K562 (cell line): Measurements from ENCODE around the gene ADRM1. TPM values are rescaled to one million over a fixed set of nuclear protein-coding genes. Genes with fewer than 3 reads are reported as not detected.

Experiments used
- ETS2 ChIP-seq: IDR thresholded peaks from 2 replicates; pipeline ENCODE4 v1.6.1; 2016; ENCODE audit warnings: borderline replicate concordance, missing genetic modification characterization, mild to moderate bottlenecking, moderate library complexity, missing compliant biosample characterization; ENCODE audit not compliant: poor library complexity, severe bottlenecking
- ETV1 ChIP-seq: fragments of 450-650 bp; conservative IDR thresholded peaks from 2 replicates; pipeline ENCODE4 v1.6.1; 2016; ENCODE audit warnings: missing genetic modification characterization, control low read depth, low read depth, missing compliant biosample characterization
- GATA2 ChIP-seq: sonication (generic); formaldehyde crosslinking; IDR thresholded peaks from 2 replicates; pipeline ENCODE4 v1.4.0; 2020; ENCODE audit warnings: mild to moderate bottlenecking, missing genetic modification reagents
- SMARCE1 ChIP-seq: fragments of 450-650 bp; IDR thresholded peaks from 2 replicates; pipeline ENCODE4 v1.7.1; 2016; ENCODE audit warnings: mild to moderate bottlenecking
- SRF ChIP-seq, 2 experiments: fragments of 250-450, 450-650 bp in 1 of 2; sonication (Bioruptor Pico) in 1 of 2; sonication (generic) in 1 of 2; formaldehyde crosslinking; IDR thresholded peaks; 2 replicates each; pipeline versions ENCODE4 v1.5.0 to v1.5.1; 2020 to 2022; ENCODE audit warnings: mild to moderate bottlenecking in 1 of 2, missing genetic modification reagents in 1 of 2
- polyA plus RNA-seq, 8 experiments: library from polyadenylated mRNA; depleted of rRNA in 4 of 8; stranded (reverse) in 5 of 8; unstranded in 3 of 8; fragments of >200 nt; fragmentation: Nextera tagmentation in 2 of 8; fragmentation: Illumina TruSeq in 1 of 8; extraction: Ambion mirVana in 2 of 8; extraction: Trizol in 1 of 8; gene quantifications; 2 replicates each; pipeline versions ENCODE4 v1.2.1 to v1.2.3, GENCODE V29; 2011 to 2014; ENCODE audit warnings: inconsistent platforms in 1 of 8, missing spikeins in 1 of 8
- total RNA-seq, 7 experiments: library from RNA; depleted of rRNA in 6 of 7; stranded (reverse); fragments of >200 nt in 6 of 7; fragmentation: Illumina TruSeq in 2 of 7; extraction: Trizol in 2 of 7; gene quantifications; 2 replicates each; pipeline versions ENCODE4 v1.2.1 to v1.2.3, GENCODE V29; 2011 to 2021; ENCODE audit warnings: low replicate concordance in 1 of 7
- TF ChIP-seq, protein P1 (sequence below): fragments of 250-450 bp; sonication (Bioruptor Pico); IDR thresholded peaks from 2 replicates; pipeline ENCODE4 v1.4.0; 2020
- TF ChIP-seq, protein P2 (sequence below): fragments of 450-650 bp; IDR thresholded peaks from 2 replicates; pipeline ENCODE4 v1.6.1; 2016; ENCODE audit warnings: antibody characterized with exemption
- TF ChIP-seq, protein P3 (sequence below): fragments of 450-650 bp; IDR thresholded peaks from 2 replicates; pipeline ENCODE4 v1.6.1; 2016; ENCODE audit warnings: mild to moderate bottlenecking
- TF ChIP-seq, protein P4 (sequence below): sonication (generic); formaldehyde crosslinking; IDR thresholded peaks from 2 replicates; pipeline ENCODE4 v1.8.1; 2023; ENCODE audit warnings: mild to moderate bottlenecking, missing genetic modification reagents
- TF ChIP-seq, protein P5 (sequence below), 2 experiments: fragments of 450-650 bp; conservative IDR thresholded peaks; 2 replicates each; pipeline ENCODE4 v1.6.1; 2017; ENCODE audit warnings: mild to moderate bottlenecking in 2 of 2, moderate library complexity in 2 of 2

ADRM1 gene
- total and polyA plus RNA-seq, 9 of the 15 experiments (the other 6 are each of a cell fraction or from before 2014, with no cell fraction given): 5.0 to 223 (median 67.4) TPM

DNA sequence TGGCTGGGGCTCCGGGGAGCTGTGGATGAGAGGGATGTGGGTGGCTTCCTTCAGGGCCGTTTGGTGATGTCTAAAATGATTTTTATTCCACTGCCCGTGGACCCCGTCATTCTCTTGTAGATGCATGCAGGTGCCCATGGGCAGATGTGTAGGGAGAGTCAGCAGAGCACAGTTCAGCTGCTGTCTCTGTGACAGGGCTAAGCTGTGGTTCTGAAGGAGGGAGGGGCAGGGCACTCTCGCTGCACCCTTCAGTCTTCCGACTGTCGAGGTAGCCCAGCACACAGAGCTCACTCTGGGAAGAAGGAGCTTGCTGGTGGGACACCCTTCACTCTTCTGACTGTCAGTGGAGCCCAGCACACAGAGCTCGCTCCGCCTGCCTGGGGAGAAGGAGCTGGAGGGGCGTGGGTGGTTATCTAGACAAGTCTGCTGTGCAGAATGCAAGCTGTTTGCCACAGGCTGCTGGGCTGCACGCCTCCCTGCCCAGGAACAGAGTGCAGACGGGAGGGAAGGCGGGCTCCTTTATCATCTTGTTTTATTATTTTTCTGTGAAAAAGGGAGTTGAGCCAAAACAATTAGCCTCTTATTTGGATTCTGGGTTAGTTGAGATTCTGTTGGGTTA, 28.4 kb upstream of the ADRM1 start (continued):
- TF ChIP-seq, protein P1, sequence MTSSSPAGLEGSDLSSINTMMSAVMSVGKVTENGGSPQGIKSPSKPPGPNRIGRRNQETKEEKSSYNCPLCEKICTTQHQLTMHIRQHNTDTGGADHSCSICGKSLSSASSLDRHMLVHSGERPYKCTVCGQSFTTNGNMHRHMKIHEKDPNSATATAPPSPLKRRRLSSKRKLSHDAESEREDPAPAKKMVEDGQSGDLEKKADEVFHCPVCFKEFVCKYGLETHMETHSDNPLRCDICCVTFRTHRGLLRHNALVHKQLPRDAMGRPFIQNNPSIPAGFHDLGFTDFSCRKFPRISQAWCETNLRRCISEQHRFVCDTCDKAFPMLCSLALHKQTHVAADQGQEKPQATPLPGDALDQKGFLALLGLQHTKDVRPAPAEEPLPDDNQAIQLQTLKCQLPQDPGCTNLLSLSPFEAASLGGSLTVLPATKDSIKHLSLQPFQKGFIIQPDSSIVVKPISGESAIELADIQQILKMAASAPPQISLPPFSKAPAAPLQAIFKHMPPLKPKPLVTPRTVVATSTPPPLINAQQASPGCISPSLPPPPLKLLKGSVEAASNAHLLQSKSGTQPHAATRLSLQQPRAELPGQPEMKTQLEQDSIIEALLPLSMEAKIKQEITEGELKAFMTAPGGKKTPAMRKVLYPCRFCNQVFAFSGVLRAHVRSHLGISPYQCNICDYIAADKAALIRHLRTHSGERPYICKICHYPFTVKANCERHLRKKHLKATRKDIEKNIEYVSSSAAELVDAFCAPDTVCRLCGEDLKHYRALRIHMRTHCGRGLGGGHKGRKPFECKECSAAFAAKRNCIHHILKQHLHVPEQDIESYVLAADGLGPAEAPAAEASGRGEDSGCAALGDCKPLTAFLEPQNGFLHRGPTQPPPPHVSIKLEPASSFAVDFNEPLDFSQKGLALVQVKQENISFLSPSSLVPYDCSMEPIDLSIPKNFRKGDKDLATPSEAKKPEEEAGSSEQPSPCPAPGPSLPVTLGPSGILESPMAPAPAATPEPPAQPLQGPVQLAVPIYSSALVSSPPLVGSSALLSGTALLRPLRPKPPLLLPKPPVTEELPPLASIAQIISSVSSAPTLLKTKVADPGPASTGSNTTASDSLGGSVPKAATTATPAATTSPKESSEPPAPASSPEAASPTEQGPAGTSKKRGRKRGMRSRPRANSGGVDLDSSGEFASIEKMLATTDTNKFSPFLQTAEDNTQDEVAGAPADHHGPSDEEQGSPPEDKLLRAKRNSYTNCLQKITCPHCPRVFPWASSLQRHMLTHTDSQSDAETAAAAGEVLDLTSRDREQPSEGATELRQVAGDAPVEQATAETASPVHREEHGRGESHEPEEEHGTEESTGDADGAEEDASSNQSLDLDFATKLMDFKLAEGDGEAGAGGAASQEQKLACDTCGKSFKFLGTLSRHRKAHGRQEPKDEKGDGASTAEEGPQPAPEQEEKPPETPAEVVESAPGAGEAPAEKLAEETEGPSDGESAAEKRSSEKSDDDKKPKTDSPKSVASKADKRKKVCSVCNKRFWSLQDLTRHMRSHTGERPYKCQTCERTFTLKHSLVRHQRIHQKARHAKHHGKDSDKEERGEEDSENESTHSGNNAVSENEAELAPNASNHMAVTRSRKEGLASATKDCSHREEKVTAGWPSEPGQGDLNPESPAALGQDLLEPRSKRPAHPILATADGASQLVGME (CRISPR knock-in tag): no peak
- TF ChIP-seq, protein P2, sequence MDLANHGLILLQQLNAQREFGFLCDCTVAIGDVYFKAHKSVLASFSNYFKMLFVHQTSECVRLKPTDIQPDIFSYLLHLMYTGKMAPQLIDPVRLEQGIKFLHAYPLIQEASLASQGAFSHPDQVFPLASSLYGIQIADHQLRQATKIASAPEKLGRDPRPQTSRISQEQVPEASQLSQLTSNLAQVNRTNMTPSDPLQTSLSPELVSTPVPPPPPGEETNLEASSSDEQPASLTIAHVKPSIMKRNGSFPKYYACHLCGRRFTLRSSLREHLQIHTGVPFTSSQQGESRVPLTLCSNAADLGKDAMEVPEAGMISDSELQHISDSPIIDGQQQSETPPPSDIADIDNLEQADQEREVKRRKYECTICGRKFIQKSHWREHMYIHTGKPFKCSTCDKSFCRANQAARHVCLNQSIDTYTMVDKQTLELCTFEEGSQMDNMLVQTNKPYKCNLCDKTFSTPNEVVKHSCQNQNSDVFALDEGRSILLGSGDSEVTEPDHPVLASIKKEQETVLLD: no peak
- TF ChIP-seq, protein P3, sequence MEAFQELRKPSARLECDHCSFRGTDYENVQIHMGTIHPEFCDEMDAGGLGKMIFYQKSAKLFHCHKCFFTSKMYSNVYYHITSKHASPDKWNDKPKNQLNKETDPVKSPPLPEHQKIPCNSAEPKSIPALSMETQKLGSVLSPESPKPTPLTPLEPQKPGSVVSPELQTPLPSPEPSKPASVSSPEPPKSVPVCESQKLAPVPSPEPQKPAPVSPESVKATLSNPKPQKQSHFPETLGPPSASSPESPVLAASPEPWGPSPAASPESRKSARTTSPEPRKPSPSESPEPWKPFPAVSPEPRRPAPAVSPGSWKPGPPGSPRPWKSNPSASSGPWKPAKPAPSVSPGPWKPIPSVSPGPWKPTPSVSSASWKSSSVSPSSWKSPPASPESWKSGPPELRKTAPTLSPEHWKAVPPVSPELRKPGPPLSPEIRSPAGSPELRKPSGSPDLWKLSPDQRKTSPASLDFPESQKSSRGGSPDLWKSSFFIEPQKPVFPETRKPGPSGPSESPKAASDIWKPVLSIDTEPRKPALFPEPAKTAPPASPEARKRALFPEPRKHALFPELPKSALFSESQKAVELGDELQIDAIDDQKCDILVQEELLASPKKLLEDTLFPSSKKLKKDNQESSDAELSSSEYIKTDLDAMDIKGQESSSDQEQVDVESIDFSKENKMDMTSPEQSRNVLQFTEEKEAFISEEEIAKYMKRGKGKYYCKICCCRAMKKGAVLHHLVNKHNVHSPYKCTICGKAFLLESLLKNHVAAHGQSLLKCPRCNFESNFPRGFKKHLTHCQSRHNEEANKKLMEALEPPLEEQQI: no peak
- TF ChIP-seq, protein P4, sequence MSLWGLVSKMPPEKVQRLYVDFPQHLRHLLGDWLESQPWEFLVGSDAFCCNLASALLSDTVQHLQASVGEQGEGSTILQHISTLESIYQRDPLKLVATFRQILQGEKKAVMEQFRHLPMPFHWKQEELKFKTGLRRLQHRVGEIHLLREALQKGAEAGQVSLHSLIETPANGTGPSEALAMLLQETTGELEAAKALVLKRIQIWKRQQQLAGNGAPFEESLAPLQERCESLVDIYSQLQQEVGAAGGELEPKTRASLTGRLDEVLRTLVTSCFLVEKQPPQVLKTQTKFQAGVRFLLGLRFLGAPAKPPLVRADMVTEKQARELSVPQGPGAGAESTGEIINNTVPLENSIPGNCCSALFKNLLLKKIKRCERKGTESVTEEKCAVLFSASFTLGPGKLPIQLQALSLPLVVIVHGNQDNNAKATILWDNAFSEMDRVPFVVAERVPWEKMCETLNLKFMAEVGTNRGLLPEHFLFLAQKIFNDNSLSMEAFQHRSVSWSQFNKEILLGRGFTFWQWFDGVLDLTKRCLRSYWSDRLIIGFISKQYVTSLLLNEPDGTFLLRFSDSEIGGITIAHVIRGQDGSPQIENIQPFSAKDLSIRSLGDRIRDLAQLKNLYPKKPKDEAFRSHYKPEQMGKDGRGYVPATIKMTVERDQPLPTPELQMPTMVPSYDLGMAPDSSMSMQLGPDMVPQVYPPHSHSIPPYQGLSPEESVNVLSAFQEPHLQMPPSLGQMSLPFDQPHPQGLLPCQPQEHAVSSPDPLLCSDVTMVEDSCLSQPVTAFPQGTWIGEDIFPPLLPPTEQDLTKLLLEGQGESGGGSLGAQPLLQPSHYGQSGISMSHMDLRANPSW (CRISPR knock-in tag): no peak
- TF ChIP-seq SMARCE1 (no peak), ETS2 (tag) (no peak), SRF (CRISPR knock-in tag; IDR thresholded peaks at IDR 0.05) (no peak), GATA2 (CRISPR knock-in tag) (peak; percentile 51), ETV1 (tag) (no peak)
- TF ChIP-seq, protein P5, sequence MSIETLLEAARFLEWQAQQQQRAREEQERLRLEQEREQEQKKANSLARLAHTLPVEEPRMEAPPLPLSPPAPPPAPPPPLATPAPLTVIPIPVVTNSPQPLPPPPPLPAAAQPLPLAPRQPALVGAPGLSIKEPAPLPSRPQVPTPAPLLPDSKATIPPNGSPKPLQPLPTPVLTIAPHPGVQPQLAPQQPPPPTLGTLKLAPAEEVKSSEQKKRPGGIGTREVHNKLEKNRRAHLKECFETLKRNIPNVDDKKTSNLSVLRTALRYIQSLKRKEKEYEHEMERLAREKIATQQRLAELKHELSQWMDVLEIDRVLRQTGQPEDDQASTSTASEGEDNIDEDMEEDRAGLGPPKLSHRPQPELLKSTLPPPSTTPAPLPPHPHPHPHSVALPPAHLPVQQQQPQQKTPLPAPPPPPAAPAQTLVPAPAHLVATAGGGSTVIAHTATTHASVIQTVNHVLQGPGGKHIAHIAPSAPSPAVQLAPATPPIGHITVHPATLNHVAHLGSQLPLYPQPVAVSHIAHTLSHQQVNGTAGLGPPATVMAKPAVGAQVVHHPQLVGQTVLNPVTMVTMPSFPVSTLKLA (conservative IDR thresholded peaks at IDR 0.05): peak in 1 of 2 experiments; percentile 49; a peak in 1 of 4 replicates
